ENCODE measurements around the gene APEH.

APEH gene

DNA sequence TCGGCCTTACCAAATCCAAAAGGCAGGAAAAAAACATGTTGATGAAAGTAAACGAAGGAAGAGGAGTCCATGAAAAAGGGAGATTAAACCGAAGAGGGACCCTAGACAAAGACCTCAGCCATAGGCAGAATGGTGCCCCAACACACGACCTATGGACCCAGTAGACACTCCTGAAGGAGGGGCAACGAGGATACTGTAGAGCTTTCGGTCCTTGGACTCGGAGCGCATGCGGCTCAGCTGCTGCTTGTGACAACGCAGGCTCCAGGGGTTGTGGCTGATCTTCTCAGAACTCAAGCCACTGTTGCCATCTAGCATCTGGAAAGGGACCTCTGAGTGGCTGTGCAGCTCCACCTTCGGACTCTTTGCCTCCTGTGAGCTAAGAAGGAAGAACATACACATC is 58.4 kb downstream of the APEH start:
- Histone ChIP-seq H3K36me3 (replicated peaks; ENCODE audit: low read depth, low read length) (peaks cover 42% of the 10 kb centered on the region), H4K20me1 (ENCODE audit: insufficient read depth, low read length) (no peaks in the 10 kb centered on the region), H3K4me1 (ENCODE audit: low read length) (no peaks in the 10 kb centered on the region), H3K79me2 (ENCODE audit: low read length) (no peaks in the 10 kb centered on the region), H3K27me3 (ENCODE audit: low read depth, low read length) (no peaks in the 10 kb centered on the region), H3K9ac (ENCODE audit: low read length) (no peak overlapping the region), H3K9me3 (ENCODE audit: insufficient read depth, low read length) (no peaks in the 10 kb centered on the region), H3K4me2 (ENCODE audit: low read length) (no peak overlapping the region), H2AFZ (ENCODE audit: low read depth, low read length) (no peak overlapping the region), H3K27ac (ENCODE audit: low read length) (no peak overlapping the region), H3K4me3 (ENCODE audit: low read length) (no peak overlapping the region)
- TF ChIP-seq EZH2phosphoT487 (IDR thresholded peaks at IDR 0.05; ENCODE audit: low read depth): no peak
- TF ChIP-seq, protein P1, sequence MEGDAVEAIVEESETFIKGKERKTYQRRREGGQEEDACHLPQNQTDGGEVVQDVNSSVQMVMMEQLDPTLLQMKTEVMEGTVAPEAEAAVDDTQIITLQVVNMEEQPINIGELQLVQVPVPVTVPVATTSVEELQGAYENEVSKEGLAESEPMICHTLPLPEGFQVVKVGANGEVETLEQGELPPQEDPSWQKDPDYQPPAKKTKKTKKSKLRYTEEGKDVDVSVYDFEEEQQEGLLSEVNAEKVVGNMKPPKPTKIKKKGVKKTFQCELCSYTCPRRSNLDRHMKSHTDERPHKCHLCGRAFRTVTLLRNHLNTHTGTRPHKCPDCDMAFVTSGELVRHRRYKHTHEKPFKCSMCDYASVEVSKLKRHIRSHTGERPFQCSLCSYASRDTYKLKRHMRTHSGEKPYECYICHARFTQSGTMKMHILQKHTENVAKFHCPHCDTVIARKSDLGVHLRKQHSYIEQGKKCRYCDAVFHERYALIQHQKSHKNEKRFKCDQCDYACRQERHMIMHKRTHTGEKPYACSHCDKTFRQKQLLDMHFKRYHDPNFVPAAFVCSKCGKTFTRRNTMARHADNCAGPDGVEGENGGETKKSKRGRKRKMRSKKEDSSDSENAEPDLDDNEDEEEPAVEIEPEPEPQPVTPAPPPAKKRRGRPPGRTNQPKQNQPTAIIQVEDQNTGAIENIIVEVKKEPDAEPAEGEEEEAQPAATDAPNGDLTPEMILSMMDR (IDR thresholded peaks at IDR 0.05; ENCODE audit: low read depth, low read length): no peak

DNA sequence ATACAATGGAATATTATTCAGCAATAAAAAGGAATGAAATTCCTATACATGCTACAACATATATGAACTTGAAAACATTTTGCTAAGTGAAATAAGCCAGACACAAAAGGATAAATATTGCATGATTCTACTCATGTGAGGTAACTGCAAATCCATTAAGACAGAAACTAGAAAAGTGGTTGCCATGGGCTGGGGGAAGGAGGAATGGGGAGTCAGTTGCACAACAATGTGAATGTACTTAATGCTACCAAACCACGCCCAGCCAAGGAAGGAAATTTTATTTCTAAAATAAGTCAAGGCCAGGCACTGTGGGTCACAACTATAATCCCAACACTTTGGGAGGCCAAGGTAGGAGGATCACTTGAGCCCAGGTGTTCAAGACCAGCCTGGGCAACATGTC is 59.4 kb downstream of the APEH start:
- H3K27ac ChIP-seq (ENCODE audit: low read length): no peak overlapping the region
- no peaks in the 10 kb centered on the region for H3K4me1 ChIP-seq (ENCODE audit: low read length)
- H4K20me1 ChIP-seq (ENCODE audit: insufficient read depth, low read length): no peaks in the 10 kb centered on the region
- no peaks in the 10 kb centered on the region for H3K27me3 ChIP-seq (ENCODE audit: low read depth, low read length)
- H3K4me2 ChIP-seq (ENCODE audit: low read length): no peak overlapping the region
- H3K79me2 ChIP-seq (ENCODE audit: low read length): no peaks in the 10 kb centered on the region
- H2AFZ ChIP-seq (ENCODE audit: low read depth, low read length): no peak overlapping the region
- H3K36me3 ChIP-seq (replicated peaks; ENCODE audit: low read depth, low read length): peaks cover 47% of the 10 kb centered on the region
- H3K9me3 ChIP-seq (ENCODE audit: insufficient read depth, low read length): no peaks in the 10 kb centered on the region
- no peak overlapping the region for H3K4me3 ChIP-seq (ENCODE audit: low read length)
- no peak overlapping the region for H3K9ac ChIP-seq (ENCODE audit: low read length)
- TF ChIP-seq EZH2phosphoT487 (IDR thresholded peaks at IDR 0.05; ENCODE audit: low read depth): no peak
- TF ChIP-seq, protein P1 (IDR thresholded peaks at IDR 0.05; ENCODE audit: low read depth, low read length): no peak
